ENCODE measurements around the gene TENM3. TPM values are rescaled to one million over a fixed set of nuclear protein-coding genes. Genes with fewer than 3 reads are reported as not detected.

TENM3 gene
- total RNA-seq, 4 donors from 2014 or later: 0.18 to 9.4 (median 1.5) TPM

DNA sequence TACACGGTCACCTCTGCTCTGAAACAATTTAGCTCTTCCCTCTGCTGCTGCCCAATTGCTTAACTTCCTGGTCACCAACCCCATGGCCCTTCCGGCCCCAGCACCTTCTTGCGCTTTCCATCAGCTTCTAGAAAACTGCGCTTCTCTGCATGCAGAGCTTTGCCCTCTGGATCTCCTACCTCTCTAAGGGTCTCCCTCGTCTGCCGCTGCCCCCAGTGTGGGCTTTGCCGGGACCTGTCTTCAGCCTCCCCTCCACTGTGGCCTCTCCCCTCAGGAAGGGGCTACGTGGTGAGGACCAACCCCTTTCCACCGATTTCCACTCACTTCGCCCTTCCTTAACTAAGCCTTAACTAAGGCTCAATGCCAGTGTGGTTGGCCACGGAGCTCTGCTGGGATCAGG is 579.4 kb downstream of the TENM3 start:
- H3K27ac ChIP-seq: no peak overlapping the region
- no peaks in the 10 kb centered on the region for H3K4me1 ChIP-seq
- H3K4me3 ChIP-seq: no peak overlapping the region
- no peaks in the 10 kb centered on the region for H3K9me3 ChIP-seq
- no peaks in the 10 kb centered on the region for H3K27me3 ChIP-seq
- TF ChIP-seq, protein P1, sequence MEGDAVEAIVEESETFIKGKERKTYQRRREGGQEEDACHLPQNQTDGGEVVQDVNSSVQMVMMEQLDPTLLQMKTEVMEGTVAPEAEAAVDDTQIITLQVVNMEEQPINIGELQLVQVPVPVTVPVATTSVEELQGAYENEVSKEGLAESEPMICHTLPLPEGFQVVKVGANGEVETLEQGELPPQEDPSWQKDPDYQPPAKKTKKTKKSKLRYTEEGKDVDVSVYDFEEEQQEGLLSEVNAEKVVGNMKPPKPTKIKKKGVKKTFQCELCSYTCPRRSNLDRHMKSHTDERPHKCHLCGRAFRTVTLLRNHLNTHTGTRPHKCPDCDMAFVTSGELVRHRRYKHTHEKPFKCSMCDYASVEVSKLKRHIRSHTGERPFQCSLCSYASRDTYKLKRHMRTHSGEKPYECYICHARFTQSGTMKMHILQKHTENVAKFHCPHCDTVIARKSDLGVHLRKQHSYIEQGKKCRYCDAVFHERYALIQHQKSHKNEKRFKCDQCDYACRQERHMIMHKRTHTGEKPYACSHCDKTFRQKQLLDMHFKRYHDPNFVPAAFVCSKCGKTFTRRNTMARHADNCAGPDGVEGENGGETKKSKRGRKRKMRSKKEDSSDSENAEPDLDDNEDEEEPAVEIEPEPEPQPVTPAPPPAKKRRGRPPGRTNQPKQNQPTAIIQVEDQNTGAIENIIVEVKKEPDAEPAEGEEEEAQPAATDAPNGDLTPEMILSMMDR (IDR thresholded peaks at IDR 0.05): no peak
- no peak for TF ChIP-seq POLR2A (IDR thresholded peaks at IDR 0.05)
- no peak for DNase-seq
- no peaks in the 10 kb centered on the region for H3K36me3 ChIP-seq

GRCh38 chr4:182823576-182823975 is 580.4 kb downstream of the TENM3 start:
- DNase-seq: no peak
- no peaks in the 10 kb centered on the region for H3K36me3 ChIP-seq
- H3K9me3 ChIP-seq: no peaks in the 10 kb centered on the region

GRCh38 chr4:182825003-182825402 is 581.8 kb downstream of the TENM3 start:
- H3K27ac ChIP-seq: no peak overlapping the region
- H3K4me1 ChIP-seq: no peaks in the 10 kb centered on the region
- no peak for DNase-seq
- TF ChIP-seq POLR2A (IDR thresholded peaks at IDR 0.05): no peak
- TF ChIP-seq, protein P1 (IDR thresholded peaks at IDR 0.05): no peak
- no peaks in the 10 kb centered on the region for H3K27me3 ChIP-seq
- H3K9me3 ChIP-seq: no peaks in the 10 kb centered on the region
- H3K4me3 ChIP-seq: no peak overlapping the region
- H3K36me3 ChIP-seq: no peaks in the 10 kb centered on the region

More at GRCh38 chr4:182823576-182823975, 580.4 kb downstream of the TENM3 start:
- Histone ChIP-seq H3K4me3 (no peak overlapping the region), H3K4me1 (no peaks in the 10 kb centered on the region), H3K27ac (no peak overlapping the region), H3K27me3 (no peaks in the 10 kb centered on the region)
- TF ChIP-seq, protein P1 (IDR thresholded peaks at IDR 0.05): no peak
- TF ChIP-seq POLR2A (IDR thresholded peaks at IDR 0.05): no peak

GRCh38 chr4:182825786-182826185 is 582.6 kb downstream of the TENM3 start:
- no peak for DNase-seq
- Histone ChIP-seq H3K4me3 (no peak overlapping the region), H3K27me3 (no peaks in the 10 kb centered on the region), H3K36me3 (no peaks in the 10 kb centered on the region), H3K9me3 (no peaks in the 10 kb centered on the region), H3K4me1 (no peaks in the 10 kb centered on the region), H3K27ac (no peak overlapping the region)
- TF ChIP-seq POLR2A (IDR thresholded peaks at IDR 0.05): no peak
- TF ChIP-seq, protein P1 (IDR thresholded peaks at IDR 0.05): no peak

GRCh38 chr4:182826391-182826790 is 583.2 kb downstream of the TENM3 start:
- H3K27me3 ChIP-seq: no peaks in the 10 kb centered on the region
- no peaks in the 10 kb centered on the region for H3K36me3 ChIP-seq
- DNase-seq: no peak
- H3K9me3 ChIP-seq: no peaks in the 10 kb centered on the region
- no peaks in the 10 kb centered on the region for H3K4me1 ChIP-seq
- no peak overlapping the region for H3K27ac ChIP-seq
- no peak overlapping the region for H3K4me3 ChIP-seq
- TF ChIP-seq, protein P1 (IDR thresholded peaks at IDR 0.05): no peak
- no peak for TF ChIP-seq POLR2A (IDR thresholded peaks at IDR 0.05)

DNA sequence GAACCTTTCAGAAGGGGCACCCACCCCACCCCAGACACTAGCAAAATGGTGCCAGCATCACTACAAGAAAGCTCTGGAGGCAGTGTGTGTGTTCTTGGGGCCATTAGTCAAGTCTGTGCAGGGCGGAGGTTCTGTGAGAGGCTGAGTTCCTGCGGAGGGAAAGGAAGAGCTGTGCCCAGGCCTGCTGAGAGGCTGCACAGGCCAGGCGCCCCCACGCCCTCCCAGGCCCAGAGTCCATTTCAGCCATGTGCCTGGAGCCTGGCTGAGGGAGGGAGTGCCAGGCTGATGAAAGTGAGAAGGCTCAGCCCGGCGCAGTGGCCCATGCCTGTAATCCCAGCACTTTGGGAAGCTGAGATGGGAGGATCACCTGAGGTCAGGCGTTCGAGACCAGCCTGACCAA is 584.0 kb downstream of the TENM3 start:
- TF ChIP-seq, protein P1 (IDR thresholded peaks at IDR 0.05): no peak
- TF ChIP-seq POLR2A (IDR thresholded peaks at IDR 0.05): no peak
- Histone ChIP-seq H3K27me3 (no peaks in the 10 kb centered on the region), H3K4me3 (no peak overlapping the region), H3K36me3 (no peaks in the 10 kb centered on the region), H3K4me1 (no peaks in the 10 kb centered on the region), H3K27ac (no peak overlapping the region), H3K9me3 (no peaks in the 10 kb centered on the region)
- DNase-seq: no peak

All from Peyer's patch (tissue), 4 donors.